K562 (cell line): ENCODE results near the gene WASL. TPM values are rescaled to one million over a fixed set of nuclear protein-coding genes. Genes with fewer than 3 reads are reported as not detected.
A peak's percentile ranks its signal among the peaks of the same experiment; 100 is the strongest.

ENCODE experiments used
- ARID1B ChIP-seq: fragments of 450-650 bp; IDR thresholded peaks from 2 replicates; pipeline ENCODE4 v1.6.1; 2016; ENCODE audit warnings: antibody characterized with exemption, mild to moderate bottlenecking, inconsistent platforms
- CBFB ChIP-seq: sonication (generic); formaldehyde crosslinking; IDR thresholded peaks from 2 replicates; pipeline ENCODE4 v1.4.0; 2020; ENCODE audit warnings: mild to moderate bottlenecking, missing genetic modification reagents
- DNMT1 ChIP-seq: fragments of 450-650 bp; IDR thresholded peaks from 2 replicates; pipeline ENCODE4 v1.6.1; 2016; ENCODE audit warnings: antibody characterized with exemption, mild to moderate bottlenecking
- FOXJ2 ChIP-seq: fragments of 200-800 bp; sonication (Bioruptor generic); IDR thresholded peaks from 2 replicates; pipeline ENCODE4 v1.6.1; 2016; ENCODE audit warnings: missing genetic modification characterization, missing compliant biosample characterization
- KDM1A ChIP-seq, 2 experiments: fragments of 450-650 bp; IDR thresholded peaks; 2 replicates each; pipeline ENCODE4 v1.6.1; 2016; ENCODE audit warnings: mild to moderate bottlenecking in 2 of 2
- MBD2 ChIP-seq: sonication (generic); IDR thresholded peaks from 2 replicates; pipeline ENCODE4 v1.6.1; 2016; ENCODE audit warnings: low read depth, borderline replicate concordance
- MIER1 ChIP-seq: fragments of 450-650 bp; IDR thresholded peaks from 2 replicates; pipeline ENCODE4 v1.6.1; 2016; ENCODE audit warnings: antibody characterized with exemption, mild to moderate bottlenecking, low read depth
- MYBL2 ChIP-seq, 2 experiments: fragments of 450-650 bp in 1 of 2; sonication (generic) in 1 of 2; formaldehyde crosslinking in 1 of 2; IDR thresholded peaks; 2 replicates each; pipeline versions ENCODE4 v1.6.1 to v1.8.1; 2017 to 2022; ENCODE audit warnings: borderline replicate concordance in 1 of 2, inconsistent platforms in 1 of 2, low read depth in 1 of 2, mild to moderate bottlenecking in 1 of 2, missing genetic modification reagents in 1 of 2, moderate library complexity in 1 of 2
- PHTF2 ChIP-seq: fragments of 250-450 bp; sonication (Bioruptor Pico); IDR thresholded peaks from 2 replicates; pipeline ENCODE4 v1.5.0; 2021; ENCODE audit warnings: mild to moderate bottlenecking
- PTBP1 ChIP-seq: fragments of 200-400 bp; formaldehyde crosslinking; IDR thresholded peaks from 2 replicates; pipeline ENCODE4 v1.6.1; 2017; ENCODE audit warnings: low read depth, low read length
- RBFOX2 ChIP-seq: fragments of 200-400 bp; formaldehyde crosslinking; IDR thresholded peaks from 2 replicates; pipeline ENCODE4 v1.6.1; 2017; ENCODE audit warnings: low read depth, mild to moderate bottlenecking, low read length, moderate library complexity
- RUNX1 ChIP-seq: sonication (generic); IDR thresholded peaks from 2 replicates; pipeline ENCODE4 v1.6.1; 2016; ENCODE audit warnings: antibody characterized with exemption, low read depth
- SMARCC2 ChIP-seq: fragments of 450-650 bp; IDR thresholded peaks from 2 replicates; pipeline ENCODE4 v1.6.1; 2017; ENCODE audit warnings: antibody characterized with exemption, moderate library complexity, mild to moderate bottlenecking, low read depth
- SREBF1 ChIP-seq: fragments of 150-350 bp; IDR thresholded peaks from 2 replicates; pipeline ENCODE4 v1.6.1; 2014; ENCODE audit warnings: antibody characterized with exemption, low read depth, low read length, borderline replicate concordance
- SREBF2 ChIP-seq: sonication (generic); formaldehyde crosslinking; IDR thresholded peaks from 2 replicates; pipeline ENCODE4 v1.4.0; 2020; ENCODE audit warnings: mild to moderate bottlenecking, missing genetic modification reagents
- XRCC3 ChIP-seq: fragments of 450-650 bp; IDR thresholded peaks from 2 replicates; pipeline ENCODE4 v1.6.1; 2017; ENCODE audit warnings: mild to moderate bottlenecking, moderate library complexity
- ZFP30 ChIP-seq: fragments of 250-450 bp; sonication (Bioruptor Pico); IDR thresholded peaks from 2 replicates; pipeline ENCODE4 v1.8.0; 2022; ENCODE audit warnings: moderate library complexity, mild to moderate bottlenecking, inconsistent platforms, borderline replicate concordance
- ZNF175 ChIP-seq: fragments of 200-800 bp; sonication (Bioruptor generic); IDR thresholded peaks from 2 replicates; pipeline ENCODE4 v1.6.1; 2016; ENCODE audit warnings: low read depth, mild to moderate bottlenecking, missing genetic modification characterization, missing compliant biosample characterization
- ZNF316 ChIP-seq: fragments of 450-650 bp; IDR thresholded peaks from 2 replicates; pipeline ENCODE4 v1.6.1; 2016
- ZNF354B ChIP-seq: fragments of 250-450 bp; sonication (Bioruptor Pico); IDR thresholded peaks from 2 replicates; pipeline ENCODE4 v1.4.0; 2020
- polyA plus RNA-seq, 8 experiments: library from polyadenylated mRNA; depleted of rRNA in 4 of 8; stranded (reverse) in 5 of 8; unstranded in 3 of 8; fragments of >200 nt; fragmentation: Nextera tagmentation in 2 of 8; fragmentation: Illumina TruSeq in 1 of 8; extraction: Ambion mirVana in 2 of 8; extraction: Trizol in 1 of 8; gene quantifications; 2 replicates each; pipeline versions ENCODE4 v1.2.1 to v1.2.3, GENCODE V29; 2011 to 2014; ENCODE audit warnings: inconsistent platforms in 1 of 8, missing spikeins in 1 of 8
- total RNA-seq, 7 experiments: library from RNA; depleted of rRNA in 6 of 7; stranded (reverse); fragments of >200 nt in 6 of 7; fragmentation: Illumina TruSeq in 2 of 7; extraction: Trizol in 2 of 7; gene quantifications; 2 replicates each; pipeline versions ENCODE4 v1.2.1 to v1.2.3, GENCODE V29; 2011 to 2021; ENCODE audit warnings: low replicate concordance in 1 of 7
- TF ChIP-seq, protein P1 (sequence below): fragments of 250-450 bp; sonication (Bioruptor Pico); IDR thresholded peaks from 2 replicates; pipeline ENCODE4 v1.5.1; 2021; ENCODE audit warnings: mild to moderate bottlenecking
- TF ChIP-seq, protein P2 (sequence below), 3 experiments: fragments of 200-800 bp in 1 of 3; fragments of 250-450 bp in 1 of 3; fragments of 450-650 bp in 1 of 3; sonication (Bioruptor Pico) in 1 of 3; sonication (Bioruptor generic) in 1 of 3; formaldehyde crosslinking in 1 of 3; IDR thresholded peaks; 2 replicates each; pipeline versions ENCODE4 v1.6.1 to v1.8.0; 2016 to 2022; ENCODE audit warnings: mild to moderate bottlenecking in 2 of 3, missing genetic modification characterization in 2 of 3, missing compliant biosample characterization in 1 of 3, moderate library complexity in 1 of 3
- TF ChIP-seq, protein P3 (sequence below): fragments of 450-650 bp; conservative IDR thresholded peaks from 2 replicates; pipeline ENCODE4 v1.6.1; 2016; ENCODE audit warnings: missing genetic modification characterization, low read depth, mild to moderate bottlenecking, control low read depth, missing compliant biosample characterization
- TF ChIP-seq, protein P4 (sequence below): sonication (generic); formaldehyde crosslinking; IDR thresholded peaks from 2 replicates; pipeline ENCODE4 v1.9.0; 2022; ENCODE audit warnings: mild to moderate bottlenecking, missing genetic modification reagents

WASL gene
- total and polyA plus RNA-seq, 9 of the 15 experiments (the other 6 are each of a cell fraction or from before 2014, with no cell fraction given): 3.2 to 13.9 (median 8.3) TPM

DNA sequence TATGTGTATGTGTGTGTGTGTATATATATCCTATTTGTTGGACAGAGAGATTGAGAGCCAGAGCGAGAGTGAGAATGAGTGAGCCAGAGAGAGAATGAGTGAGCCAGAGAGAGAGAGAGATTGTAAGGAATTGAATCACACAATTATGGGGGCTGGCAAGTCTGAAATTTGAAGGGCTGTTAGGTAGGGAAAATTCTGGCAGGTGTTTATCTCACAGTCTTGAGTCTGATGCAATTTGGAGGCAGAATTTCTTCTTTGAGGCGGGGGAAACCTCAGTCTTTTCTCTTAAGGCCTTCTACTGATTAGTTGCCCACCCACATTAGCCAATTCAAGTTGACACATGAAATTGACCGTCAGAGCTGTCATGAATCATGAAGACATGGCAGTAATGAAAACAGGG lies 41.0 kb upstream of the WASL start (continued):
- TF ChIP-seq ZNF175 (CRISPR knock-in tag) (0 out of 2 replicates have a peak, but pooled peaks have one; percentile 77), ZNF316 (no peak), DNMT1 (no peak), RUNX1 (no peak), PHTF2 (CRISPR knock-in tag) (no peak), SMARCC2 (no peak; the same call in 1 of the 2 replicates), SREBF1 (no peak), ZNF354B (CRISPR knock-in tag) (no peak), FOXJ2 (tag) (no peak), KDM1A (IDR thresholded peaks at IDR 0.05) (no peak), XRCC3 (no peak), SREBF2 (CRISPR knock-in tag) (no peak), MYBL2 (IDR thresholded peaks at IDR 0.05; ENCODE audit: low read depth) (no peak), MYBL2 (CRISPR knock-in tag; IDR thresholded peaks at IDR 0.05; ENCODE audit: borderline replicate concordance) (no peak), RBFOX2 (peak; percentile 53), MBD2 (no peak), CBFB (no peak), PTBP1 (no peak), ARID1B (peak; percentile 80; the same call in 1 of the 2 replicates), MIER1 (no peak), ZFP30 (CRISPR knock-in tag) (no peak)
- TF ChIP-seq, protein P1, sequence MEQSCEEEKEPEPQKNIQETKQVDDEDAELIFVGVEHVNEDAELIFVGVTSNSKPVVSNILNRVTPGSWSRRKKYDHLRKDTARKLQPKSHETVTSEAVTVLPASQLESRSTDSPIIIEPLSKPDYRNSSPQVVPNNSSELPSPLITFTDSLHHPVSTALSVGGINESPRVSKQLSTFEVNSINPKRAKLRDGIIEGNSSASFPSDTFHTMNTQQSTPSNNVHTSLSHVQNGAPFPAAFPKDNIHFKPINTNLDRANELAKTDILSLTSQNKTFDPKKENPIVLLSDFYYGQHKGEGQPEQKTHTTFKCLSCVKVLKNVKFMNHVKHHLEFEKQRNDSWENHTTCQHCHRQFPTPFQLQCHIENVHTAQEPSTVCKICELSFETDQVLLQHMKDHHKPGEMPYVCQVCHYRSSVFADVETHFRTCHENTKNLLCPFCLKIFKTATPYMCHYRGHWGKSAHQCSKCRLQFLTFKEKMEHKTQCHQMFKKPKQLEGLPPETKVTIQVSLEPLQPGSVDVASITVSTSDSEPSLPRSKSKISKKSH: no peak
- TF ChIP-seq, protein P2, sequence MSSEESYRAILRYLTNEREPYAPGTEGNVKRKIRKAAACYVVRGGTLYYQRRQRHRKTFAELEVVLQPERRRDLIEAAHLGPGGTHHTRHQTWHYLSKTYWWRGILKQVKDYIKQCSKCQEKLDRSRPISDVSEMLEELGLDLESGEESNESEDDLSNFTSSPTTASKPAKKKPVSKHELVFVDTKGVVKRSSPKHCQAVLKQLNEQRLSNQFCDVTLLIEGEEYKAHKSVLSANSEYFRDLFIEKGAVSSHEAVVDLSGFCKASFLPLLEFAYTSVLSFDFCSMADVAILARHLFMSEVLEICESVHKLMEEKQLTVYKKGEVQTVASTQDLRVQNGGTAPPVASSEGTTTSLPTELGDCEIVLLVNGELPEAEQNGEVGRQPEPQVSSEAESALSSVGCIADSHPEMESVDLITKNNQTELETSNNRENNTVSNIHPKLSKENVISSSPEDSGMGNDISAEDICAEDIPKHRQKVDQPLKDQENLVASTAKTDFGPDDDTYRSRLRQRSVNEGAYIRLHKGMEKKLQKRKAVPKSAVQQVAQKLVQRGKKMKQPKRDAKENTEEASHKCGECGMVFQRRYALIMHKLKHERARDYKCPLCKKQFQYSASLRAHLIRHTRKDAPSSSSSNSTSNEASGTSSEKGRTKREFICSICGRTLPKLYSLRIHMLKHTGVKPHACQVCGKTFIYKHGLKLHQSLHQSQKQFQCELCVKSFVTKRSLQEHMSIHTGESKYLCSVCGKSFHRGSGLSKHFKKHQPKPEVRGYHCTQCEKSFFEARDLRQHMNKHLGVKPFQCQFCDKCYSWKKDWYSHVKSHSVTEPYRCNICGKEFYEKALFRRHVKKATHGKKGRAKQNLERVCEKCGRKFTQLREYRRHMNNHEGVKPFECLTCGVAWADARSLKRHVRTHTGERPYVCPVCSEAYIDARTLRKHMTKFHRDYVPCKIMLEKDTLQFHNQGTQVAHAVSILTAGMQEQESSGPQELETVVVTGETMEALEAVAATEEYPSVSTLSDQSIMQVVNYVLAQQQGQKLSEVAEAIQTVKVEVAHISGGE (CRISPR knock-in tag; IDR thresholded peaks at IDR 0.05): no peak
- TF ChIP-seq, protein P3, sequence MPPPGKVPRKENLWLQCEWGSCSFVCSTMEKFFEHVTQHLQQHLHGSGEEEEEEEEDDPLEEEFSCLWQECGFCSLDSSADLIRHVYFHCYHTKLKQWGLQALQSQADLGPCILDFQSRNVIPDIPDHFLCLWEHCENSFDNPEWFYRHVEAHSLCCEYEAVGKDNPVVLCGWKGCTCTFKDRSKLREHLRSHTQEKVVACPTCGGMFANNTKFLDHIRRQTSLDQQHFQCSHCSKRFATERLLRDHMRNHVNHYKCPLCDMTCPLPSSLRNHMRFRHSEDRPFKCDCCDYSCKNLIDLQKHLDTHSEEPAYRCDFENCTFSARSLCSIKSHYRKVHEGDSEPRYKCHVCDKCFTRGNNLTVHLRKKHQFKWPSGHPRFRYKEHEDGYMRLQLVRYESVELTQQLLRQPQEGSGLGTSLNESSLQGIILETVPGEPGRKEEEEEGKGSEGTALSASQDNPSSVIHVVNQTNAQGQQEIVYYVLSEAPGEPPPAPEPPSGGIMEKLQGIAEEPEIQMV: no peak
- TF ChIP-seq, protein P4, sequence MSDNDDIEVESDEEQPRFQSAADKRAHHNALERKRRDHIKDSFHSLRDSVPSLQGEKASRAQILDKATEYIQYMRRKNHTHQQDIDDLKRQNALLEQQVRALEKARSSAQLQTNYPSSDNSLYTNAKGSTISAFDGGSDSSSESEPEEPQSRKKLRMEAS: no peak
